Activated CD4-positive, CD25-positive, alpha-beta regulatory T cell treated with anti-CD3 and anti-CD28 coated beads, Interleukin-2, amount 50 U/mL, for 16 hours (primary cell): ENCODE data around the gene MTHFSD.

Experiments
- DNase-seq: peaks from one replicate; pipeline ENCODE4 v3.0.0-alpha.2; 2020; ENCODE audit warnings: low read depth, low spot score

The MTHFSD gene

DNA sequence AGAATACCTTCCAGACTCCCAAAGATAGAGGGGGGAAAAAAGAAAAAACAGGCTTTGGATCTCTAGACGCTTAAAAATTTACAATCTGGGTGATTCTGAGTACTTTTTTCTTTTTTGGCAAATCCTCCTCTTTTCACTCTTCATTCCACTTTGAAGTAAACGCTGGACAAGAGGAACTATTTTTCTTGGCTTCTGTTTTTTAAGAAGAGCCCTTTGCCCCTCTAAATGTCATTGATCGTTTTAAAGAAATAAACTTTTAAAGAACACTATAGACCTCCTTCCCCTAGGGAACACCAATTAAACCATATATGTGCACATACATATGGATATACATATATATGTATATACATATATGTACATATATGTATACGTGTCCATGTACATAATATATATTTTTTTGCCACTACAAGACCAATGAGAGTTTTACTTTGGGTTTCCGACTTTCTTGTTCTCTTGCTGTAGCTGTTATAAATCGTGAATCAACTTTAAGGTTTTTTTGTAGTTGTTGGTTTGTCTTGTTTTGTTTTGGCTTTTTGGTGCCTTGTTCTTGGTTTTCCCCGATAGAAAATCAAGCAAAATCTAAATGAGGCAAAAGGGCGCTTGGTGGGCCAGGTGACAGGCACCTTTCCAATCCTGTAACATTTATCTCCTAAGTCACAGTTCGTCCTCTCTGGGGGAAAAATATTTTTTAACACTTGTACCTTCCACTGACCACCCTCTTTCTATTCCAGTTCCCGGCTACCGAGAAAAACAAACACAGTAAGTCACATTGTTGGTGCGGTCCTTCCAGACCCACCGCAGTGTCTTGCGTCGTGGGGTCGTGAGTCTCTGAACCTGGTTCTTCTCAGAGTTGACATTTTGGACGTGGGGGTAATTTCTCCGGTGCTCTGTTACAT, 40.3 kb downstream of the MTHFSD start:
- no peak for DNase-seq

DNA sequence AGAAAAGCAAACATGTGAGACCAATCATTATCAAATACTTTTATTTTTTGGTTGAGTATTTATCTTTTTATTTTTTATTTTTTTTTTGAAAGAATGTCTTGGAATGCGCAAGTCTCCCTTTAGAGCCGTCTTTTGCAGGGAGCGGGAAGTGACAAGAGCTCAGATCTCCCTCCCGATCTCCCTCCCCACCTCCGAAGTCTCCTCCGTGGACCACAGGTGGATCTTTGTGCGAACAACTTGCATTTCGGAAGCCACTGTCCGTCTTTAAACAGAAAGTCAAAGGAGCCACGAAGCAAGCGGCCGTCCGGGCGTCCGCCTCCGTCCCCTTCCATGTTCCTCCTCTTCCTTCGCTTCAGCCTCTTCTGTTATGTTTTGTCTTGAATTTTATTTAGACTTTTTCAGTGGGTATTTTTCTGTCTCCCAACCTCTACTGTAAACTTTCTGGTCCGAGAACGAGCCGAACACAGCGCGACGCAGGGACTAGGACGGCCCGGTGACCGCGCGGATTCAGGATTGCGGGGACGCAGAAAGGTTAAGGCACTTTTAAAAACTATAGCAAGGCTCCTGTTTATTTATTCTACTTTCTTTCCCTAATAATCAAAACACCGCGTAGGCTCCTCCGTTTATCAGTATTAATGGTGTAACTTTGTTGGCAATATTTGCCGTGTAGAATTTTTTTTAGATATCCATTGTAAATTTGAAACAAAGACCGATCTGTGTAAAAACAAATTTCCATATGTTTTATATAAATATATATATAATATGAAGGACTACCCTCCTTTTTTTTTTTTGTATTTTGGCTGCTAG, 41.4 kb downstream of the MTHFSD start:
- DNase-seq = no peak

DNA sequence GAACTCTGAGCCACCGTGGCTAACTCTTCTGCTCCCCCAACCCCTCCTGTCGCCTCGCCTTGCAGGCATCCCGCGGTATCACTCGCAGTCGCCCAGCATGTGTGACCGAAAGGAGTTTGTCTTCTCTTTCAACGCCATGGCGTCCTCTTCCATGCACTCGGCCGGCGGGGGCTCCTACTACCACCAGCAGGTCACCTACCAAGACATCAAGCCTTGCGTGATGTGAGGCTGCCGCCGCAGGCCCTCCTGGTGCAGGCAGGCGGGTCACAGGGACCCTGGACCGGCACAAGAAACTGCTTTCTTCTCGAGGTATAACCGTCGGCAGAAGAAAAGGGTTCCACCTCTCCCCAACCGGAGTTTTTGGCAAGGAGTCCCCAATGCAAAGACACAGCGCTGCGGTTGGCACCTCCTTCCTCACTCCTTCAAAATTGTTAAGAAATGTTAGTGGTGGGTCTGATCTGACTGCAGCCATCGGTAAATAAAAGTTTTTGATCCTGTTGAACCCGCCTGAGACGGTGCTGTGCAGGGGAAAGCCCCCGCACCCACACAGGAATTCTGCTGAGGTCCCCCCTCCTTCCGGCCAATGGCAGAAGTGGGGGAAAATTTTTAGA, 42.1 kb downstream of the MTHFSD start:
- no peak for DNase-seq

GRCh38 chr16:86512301-86512859, 42.7 kb downstream of the MTHFSD start:
- no peak for DNase-seq

DNA sequence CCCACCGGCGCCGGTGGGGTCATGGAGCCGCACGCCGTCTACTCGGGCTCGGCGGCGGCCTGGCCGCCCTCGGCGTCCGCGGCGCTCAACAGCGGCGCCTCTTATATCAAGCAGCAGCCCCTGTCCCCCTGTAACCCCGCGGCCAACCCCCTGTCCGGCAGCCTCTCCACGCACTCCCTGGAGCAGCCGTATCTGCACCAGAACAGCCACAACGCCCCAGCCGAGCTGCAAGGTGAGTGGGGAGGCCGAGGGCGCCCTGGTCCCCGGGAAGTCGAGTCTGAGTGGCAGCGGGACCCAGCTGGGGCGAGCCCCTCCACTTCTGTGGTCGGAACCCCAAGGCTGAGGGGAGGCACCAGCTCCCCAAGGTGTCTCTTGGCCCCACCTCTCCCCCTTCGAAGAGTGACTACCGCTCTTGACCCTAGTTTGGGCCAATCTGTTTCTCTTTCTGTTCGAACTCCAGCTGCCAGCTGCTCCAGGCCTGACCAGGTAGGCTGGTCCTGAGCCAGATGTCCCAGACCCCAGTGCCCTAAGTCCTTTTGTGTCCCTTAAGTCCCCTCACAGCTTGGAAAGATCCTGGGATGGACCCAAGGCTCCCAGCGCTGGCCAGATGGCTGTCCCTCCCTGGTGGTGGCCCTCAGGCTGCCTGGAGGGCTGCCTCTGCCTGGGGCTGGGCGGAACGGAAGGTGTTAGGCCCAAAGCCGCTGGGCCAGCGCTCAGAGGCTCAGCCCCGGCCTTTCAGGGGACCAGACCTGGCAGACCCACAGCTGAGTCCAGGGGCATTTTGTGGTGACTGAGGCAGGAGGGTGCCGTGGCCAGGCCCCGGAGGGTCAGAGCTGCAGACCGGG, 43.5 kb downstream of the MTHFSD start:
- DNase-seq = no peak

DNA sequence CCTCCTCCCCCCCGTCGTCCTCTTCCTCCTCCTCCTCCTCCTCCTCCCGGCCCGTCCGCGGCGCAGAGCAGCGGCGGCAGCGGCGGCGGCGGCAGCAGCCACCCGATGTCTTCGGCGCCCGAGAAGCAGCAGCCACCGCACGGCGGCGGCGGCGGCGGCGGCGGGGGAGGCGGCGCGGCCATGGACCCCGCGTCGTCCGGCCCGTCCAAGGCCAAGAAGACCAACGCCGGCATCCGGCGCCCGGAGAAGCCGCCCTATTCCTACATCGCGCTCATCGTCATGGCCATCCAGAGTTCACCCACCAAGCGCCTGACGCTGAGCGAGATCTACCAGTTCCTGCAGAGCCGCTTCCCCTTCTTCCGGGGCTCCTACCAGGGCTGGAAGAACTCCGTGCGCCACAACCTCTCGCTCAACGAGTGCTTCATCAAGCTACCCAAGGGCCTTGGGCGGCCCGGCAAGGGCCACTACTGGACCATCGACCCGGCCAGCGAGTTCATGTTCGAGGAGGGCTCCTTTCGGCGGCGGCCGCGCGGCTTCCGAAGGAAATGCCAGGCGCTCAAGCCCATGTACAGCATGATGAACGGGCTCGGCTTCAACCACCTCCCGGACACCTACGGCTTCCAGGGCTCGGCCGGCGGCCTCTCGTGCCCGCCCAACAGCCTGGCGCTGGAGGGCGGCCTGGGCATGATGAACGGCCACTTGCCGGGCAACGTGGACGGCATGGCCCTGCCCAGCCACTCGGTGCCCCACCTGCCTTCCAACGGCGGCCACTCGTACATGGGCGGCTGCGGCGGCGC, 44.4 kb downstream of the MTHFSD start, which contains the start of gene FOXF1:
TSS of gene FOXF1 (plus strand) at position 63 of the 797 bp plus-strand sequence. CDS start at position 106, 43 bp downstream.
- no peak for DNase-seq

- DNase-seq = no peak
These were observed 45.1 kb downstream of the MTHFSD start for GRCh38 chr16:86509759-86510464.

DNA sequence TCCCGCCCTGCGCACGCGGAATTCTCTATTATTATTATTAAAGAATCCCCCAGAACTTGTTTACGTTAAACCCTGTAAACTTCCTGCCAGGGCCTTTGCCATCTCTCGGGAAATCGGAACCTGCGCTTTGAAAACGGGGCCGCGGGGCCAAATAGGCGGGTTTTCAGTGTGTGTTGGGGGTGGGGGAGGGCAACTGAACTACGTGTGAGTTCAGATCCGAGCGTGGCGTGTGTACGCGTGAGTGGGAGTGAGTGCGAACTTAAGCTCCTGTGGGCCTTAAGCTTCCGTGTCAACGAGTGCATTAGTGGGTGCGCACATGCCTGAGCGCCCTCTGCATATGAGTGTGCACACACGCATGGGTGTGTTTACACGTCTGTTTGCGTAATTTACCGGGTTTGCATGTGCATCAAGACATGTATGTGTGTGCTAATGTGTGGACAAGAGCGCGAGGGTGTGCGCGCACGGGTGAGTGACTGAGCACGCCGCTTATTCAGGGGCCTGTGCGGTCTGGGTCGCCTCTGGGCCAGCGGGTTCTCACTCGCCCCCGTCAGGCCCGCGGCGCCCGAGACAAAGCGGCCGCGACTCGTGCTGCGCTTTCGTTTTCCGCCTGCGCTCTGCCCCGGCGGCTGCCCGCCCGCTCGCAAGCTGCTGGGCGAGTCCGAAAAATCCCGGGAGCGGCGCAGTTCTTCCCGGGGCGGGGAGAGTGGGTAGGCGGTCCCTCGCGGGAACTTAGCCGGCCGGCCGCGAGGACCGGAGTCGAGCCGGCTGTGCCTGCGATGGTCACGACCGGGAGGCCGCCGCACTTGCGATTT, 45.9 kb downstream of the MTHFSD start:
- no peak for DNase-seq

GRCh38 chr16:86508028-86508946, 46.7 kb downstream of the MTHFSD start:
- no peak for DNase-seq

- no peak for DNase-seq
These were observed 47.6 kb downstream of the MTHFSD start for GRCh38 chr16:86507173-86508027.

- no peak for DNase-seq
These were observed 48.9 kb downstream of the MTHFSD start for GRCh38 chr16:86505899-86506864.

DNA sequence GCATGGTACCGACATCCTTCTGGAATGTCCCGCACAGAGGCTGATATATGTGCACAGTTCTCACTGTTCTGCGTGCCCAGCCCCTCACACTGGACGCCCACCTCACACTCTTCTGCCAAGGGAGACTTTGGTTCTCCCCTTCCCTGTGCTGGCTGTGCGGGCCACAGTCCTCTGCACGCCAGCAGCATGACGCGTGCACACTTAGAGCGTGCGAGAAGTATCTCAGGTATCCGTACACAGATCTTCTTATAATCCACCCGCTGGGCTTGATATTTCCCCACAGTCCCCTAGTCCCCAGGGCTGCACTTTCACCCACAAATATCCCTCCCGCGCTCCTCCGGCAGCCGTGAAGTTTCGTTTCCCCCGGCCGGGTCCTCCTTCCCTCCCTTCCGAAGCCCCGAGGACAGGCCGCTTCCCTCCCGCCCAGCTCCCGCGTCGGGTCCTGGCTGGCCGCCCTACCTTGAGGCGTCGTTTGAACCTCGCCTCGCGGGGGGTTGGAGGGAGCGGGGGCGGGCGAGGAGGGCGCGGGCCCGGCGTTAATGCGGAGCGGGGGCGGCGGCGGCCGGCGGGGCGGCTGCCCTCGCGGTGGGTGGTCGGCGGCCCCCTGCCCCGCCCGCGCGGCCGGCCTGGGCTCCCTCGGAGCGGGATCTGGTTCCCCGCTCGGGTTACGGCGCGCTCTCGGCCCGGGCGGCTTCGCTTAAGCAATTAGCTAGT, 49.7 kb downstream of the MTHFSD start:
- DNase-seq = no peak

DNA sequence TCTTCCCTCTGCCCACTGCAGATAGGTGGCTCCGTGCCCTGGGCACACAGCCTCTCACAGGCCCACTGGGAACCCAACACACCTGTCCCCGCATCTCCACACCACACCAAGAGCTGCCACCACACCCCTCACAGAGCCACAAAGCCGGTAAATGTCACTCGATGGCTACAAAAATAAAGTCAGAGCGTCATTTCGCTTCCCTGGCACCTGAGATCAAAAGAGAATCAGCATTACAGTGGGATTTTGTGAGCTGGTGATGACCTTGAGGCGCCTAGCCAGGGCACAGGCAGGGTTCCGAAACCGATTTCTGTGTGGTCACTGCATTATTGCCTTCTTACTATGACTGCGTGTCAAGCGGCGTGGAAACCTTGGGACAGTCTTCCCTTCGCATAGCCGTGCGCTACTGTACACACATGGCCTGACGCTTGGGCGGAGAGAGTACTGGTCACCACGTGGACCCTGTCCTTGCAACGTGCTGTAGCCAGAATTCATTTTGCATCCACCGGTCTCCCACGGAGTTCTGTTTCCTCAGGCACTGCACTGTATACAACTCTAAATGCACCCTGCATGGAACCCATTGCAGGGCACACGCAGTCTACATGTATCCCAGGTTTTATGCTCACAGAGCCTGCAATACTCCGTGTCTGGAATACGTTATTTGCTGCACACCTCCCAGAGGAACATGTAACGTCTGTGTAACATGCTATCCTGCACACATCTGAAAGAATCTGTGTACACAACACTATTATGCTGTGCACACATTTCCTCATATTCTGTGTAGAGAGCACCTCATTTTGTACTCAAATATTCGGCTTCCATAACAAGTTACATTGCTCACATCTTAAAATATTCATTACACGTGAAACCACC, 50.5 kb downstream of the MTHFSD start:
- DNase-seq = no peak

DNA sequence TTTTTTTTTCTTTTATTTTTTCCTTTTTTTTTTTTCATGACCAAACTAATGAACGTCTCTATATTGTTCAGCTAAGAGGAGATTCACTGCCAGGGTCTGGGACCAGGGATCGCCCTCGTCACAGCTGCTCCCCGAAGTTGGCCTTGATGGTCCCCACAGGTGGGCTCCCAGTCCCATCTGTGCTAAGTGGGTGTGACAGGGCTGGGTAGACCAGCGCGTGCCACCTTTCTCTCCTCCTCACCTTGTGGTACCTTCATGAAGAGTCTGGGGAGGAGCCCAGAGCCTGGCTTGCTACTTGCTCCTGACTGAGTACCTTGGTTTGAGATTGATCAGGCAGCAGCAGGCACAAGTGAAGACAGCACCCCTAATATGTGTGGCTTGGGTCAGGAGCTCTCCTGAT, 51.2 kb downstream of the MTHFSD start:
- no peak for DNase-seq
